ENCODE data around the gene LRRC56.
A peak's percentile ranks its signal among the peaks of the same experiment; 100 is the strongest.

LRRC56 gene

GRCh38 chr11:535210-535518, 2.2 kb upstream of the LRRC56 start:
- intact Hi-C loops (cut with DNase I): no loop called here
- DNase-seq: no peak

GRCh38 chr11:535519-536454, 1.5 kb upstream of the LRRC56 start, which contains the start of gene HRAS:
HRAS (minus strand) TSS chr11:535576.
- peak; percentile 87 to 100 (median 96) for DNase-seq
- intact Hi-C loops (cut with DNase I): no loop called here

- peak in 1 of 10 donors; percentile 5 for DNase-seq
- intact Hi-C loops (cut with DNase I): no loop called here
These were observed 499 bp downstream of the LRRC56 start for GRCh38 chr11:537622-538430.

GRCh38 chr11:538431-539051, 1.2 kb downstream of the LRRC56 start:
- intact Hi-C loops (cut with DNase I): no loop called here
- DNase-seq: no peak

GRCh38 chr11:539971-540481, 2.7 kb downstream of the LRRC56 start:
- intact Hi-C loops (cut with DNase I): no loop called here
- DNase-seq: no peak

GRCh38 chr11:540583-541432, 3.5 kb downstream of the LRRC56 start:
- intact Hi-C loops (cut with DNase I): no loop called here
- DNase-seq: no peak

GRCh38 chr11:541433-541885, 4.1 kb downstream of the LRRC56 start:
- intact Hi-C loops (cut with DNase I): no loop called here
- no peak for DNase-seq

- no peak for DNase-seq
- intact Hi-C loops (cut with DNase I): no loop called here
These were observed 7.5 kb downstream of the LRRC56 start for GRCh38 chr11:544817-545166.

- no peak for DNase-seq
- intact Hi-C loops (cut with DNase I): no loop called here
These were observed 7.8 kb downstream of the LRRC56 start for GRCh38 chr11:545171-545570.

- intact Hi-C loops (cut with DNase I): no loop called here
- peak in 1 of 10 donors; percentile 66 for DNase-seq
These were observed 11.6 kb downstream of the LRRC56 start for GRCh38 chr11:548700-549603.

GRCh38 chr11:550021-550745, 12.9 kb downstream of the LRRC56 start:
- no peak for DNase-seq
- intact Hi-C loops (cut with DNase I): no loop called here

- intact Hi-C loops (cut with DNase I): no loop called here
- no peak for DNase-seq
These were observed 13.4 kb downstream of the LRRC56 start for GRCh38 chr11:550746-551085.

- intact Hi-C loops (cut with DNase I): no loop called here
- no peak for DNase-seq
These were observed 13.8 kb downstream of the LRRC56 start for GRCh38 chr11:551131-551530.

- intact Hi-C loops (cut with DNase I): no loop called here
- DNase-seq: no peak
These were observed 14.3 kb downstream of the LRRC56 start for GRCh38 chr11:551596-551995.

GRCh38 chr11:553083-553987, 16.0 kb downstream of the LRRC56 start:
- DNase-seq: no peak
- intact Hi-C loops (cut with DNase I): no loop called here

GRCh38 chr11:553988-554340, 16.6 kb downstream of the LRRC56 start:
- intact Hi-C loops (cut with DNase I): no loop called here
- peak in 1 of 10 donors; percentile 68 for DNase-seq

- intact Hi-C loops (cut with DNase I): loop anchor here (5.0 kb wide), 1 partner anchor 168 kb away; no protein-coding TSS in a partner anchor
- DNase-seq: peak in 2 of 10 donors; percentile 39 to 53
These were observed 17.3 kb downstream of the LRRC56 start for GRCh38 chr11:554428-555226.

All from posterior cingulate gyrus (tissue), 11 donors.